GM18505 (cell line): Measurements from ENCODE around the gene USP19.

Experiments
- ATAC-seq: cut with Tn5 transposase; IDR thresholded peaks from one replicate; pipeline ENCODE4 v1.9.1; 2021; ENCODE audit not compliant: unreplicated experiment
- POLR2A ChIP-seq: IDR thresholded peaks from 4 replicates; pipeline ENCODE4 v1.6.1; 2011; ENCODE audit warnings: borderline replicate concordance; ENCODE audit not compliant: insufficient read depth, insufficient read length; ENCODE audit errors: extremely low read depth

USP19 gene

DNA sequence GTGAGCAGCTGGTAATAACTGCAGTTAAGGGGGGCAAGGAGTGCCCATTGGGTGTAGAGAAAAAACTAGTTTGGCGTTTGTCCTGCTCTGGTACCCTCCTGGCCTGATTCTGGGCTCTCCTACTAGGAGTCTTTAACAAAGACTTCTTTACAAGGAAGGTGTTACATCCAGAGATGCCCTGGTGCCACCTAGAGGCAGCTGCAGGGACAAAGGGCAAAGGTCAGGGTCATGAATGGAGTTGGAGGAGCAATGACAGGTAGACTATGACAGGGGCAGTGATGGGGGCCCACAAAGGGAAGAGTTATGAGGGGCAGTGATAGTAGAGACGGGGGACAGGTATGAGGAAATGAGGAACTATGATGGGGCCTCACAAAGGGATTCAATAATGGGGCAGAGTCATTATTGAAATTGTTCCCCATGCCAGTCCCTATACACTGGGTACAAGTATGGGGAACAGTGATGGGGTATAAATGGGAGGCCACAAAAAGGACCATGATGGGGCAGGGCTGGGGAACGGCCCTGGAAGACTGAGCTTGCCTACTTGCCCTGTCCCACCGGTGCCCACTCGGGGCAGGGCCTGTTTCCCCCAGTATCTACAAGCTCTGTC, 37.6 kb upstream of the USP19 start:
- no peak for ATAC-seq
- no peak for TF ChIP-seq POLR2A

DNA sequence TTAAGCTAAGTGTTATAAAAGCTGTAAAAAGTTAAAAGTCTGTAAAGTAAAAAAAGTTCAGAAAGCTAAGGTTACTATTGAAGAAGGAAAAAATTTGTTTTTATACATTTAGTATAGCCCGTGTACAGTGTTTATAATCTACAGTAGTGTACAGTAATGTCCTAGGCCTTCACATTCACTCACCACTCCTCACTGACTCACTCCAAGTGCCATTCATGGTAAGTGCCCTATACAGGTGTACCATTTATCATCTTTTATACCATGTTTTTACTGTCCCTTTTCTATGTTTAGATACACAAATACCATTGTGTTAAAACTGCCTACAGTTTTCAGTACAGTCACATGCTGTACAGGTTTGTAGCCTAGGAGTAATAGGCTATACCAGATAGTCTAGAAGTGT, 36.7 kb upstream of the USP19 start:
- ATAC-seq = no peak
- no peak for TF ChIP-seq POLR2A

DNA sequence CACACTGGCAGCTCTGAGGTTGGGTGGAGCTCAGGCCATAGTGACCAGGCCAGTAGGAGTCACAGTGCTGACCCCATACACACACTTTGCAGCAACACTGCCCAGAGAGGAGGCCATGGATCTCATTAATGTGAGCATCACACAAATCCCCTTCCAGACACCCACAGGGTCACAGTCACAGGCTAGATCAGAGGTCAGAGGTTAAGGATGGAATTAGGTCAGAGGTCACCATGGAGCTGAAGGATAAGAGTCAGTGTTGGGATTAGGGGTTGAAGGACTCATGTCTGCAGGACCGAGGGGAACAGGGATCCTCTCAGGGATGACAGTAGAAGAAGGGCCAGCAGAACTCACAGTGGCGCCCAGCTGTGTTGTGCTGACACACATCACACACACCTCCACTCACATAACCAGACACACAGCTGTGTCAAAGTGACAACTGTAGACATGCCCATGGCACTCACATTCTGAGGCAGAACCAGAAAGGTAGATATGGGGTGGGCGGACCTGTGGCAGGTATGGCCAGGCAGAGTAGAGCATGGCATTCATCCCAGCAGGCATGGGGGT, 32.8 kb upstream of the USP19 start:
- ATAC-seq = no peak
- TF ChIP-seq POLR2A = no peak

DNA sequence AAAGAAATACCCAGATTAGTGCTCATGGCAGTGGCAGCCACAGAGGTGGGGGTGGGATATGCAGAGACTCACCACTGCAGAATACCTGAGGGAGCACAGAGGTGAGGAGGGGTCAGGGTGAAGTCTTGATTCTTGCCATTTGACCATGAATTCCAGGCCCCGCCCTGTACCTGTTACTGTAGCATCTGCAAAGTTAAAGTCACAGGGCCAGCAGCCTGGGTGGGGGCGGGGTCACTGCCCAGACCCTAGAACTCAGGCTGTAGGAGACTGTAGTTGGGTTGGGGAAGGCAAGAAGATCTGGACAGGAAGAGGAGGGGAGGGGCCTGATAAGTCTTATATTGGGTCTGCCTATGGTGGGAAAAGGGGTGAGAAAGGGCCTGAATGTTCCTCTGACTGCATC, 31.0 kb upstream of the USP19 start:
- ATAC-seq = no peak
- no peak for TF ChIP-seq POLR2A

GRCh38 chr3:49148159-49148558, 27.5 kb upstream of the USP19 start:
- no peak for ATAC-seq
- no peak for TF ChIP-seq POLR2A

DNA sequence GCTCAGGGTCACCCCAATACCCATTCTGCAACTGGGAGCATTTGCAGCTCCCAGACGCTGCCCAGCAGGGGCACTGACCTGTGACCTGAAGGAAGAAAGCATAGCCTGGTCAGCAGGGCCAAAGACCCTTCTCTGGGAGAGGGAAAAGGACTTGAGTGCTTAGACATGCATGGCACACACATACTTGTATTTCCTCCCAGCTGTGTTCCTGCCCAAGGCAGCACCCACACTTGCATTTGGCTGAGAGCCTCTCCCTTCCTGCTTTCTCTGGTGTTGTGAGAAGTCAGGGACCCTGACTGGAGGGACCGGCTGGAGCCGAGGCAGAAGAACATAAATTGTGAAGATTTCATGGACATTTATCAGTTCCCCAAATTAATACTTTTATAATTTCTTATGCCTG, 19.5 kb upstream of the USP19 start:
- no peak for ATAC-seq
- TF ChIP-seq POLR2A = no peak

- TF ChIP-seq POLR2A = no peak
- no peak for ATAC-seq
These were observed 14.9 kb upstream of the USP19 start for GRCh38 chr3:49135499-49135898.

DNA sequence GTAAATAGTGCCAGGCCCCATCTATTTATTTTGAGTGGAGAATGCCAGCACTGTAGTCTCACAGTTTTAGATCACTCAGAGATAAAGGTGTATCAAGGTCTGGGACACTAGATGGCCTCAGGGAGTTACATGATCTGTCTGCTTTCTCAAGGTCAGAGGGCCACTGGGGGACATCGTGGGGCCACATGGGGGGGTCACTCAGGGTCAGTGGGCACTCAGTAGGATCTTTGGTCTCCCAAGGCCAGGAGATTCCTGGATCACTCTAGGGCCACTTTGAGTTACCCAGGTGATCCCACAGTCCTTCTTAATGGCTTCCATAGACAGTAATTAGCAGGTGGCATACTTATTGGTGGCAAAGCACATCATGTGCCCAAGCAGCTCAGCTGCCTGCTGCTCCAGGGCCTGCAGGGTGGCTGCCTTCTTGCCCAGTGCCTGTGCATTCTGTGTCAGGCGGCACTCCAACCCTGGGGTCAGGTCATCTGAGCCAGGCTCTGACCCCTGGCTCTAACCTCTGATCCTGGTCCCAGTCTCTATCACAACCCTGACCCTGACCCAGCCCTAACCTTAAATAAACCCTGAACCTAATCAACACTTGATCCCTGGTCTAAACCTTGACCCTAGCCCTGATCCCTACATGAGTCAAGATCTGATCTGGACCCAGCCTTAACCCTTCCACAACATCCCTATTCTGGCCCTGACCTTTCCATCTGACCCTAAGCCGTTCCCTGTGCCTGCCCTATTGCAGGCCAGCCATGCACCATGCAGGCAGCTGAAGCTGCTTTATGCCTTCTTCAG, 14.0 kb upstream of the USP19 start:
- no peak for TF ChIP-seq POLR2A
- no peak for ATAC-seq

DNA sequence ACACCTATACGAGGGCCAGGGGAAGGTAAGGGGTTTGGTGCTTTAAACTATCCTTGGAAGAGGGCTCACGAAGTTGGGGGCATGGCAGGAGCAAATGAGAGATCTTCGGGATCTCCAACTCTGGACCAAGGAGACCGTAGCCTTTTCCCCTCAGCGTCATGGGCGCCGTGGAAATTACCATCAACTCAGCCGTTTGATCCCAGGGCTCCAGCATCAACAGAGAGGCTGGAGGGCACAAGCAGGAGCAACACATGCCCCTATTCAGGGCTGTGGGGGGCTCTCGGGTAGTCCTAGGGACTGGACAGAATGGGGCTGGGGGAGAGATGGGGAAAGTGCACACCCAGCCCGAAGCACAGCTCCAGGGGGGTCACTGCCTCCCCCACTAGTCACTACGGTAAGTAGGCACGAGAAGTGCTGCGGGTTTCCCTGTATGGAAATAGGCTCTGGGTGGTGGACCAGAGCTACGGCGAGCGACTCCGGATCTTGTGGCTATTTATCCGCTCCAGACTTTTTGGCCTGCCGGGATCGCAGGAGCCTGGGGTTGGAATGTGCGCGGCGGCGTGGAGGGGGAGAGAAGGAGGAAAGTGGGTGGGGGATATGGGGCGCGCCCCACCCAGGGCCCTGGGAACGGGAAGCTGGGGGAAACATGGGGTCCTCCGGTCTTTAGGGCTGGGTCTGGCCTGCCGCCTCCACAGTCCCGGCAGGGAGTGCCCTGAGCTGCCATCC, 12.8 kb upstream of the USP19 start:
- TF ChIP-seq POLR2A = no peak

DNA sequence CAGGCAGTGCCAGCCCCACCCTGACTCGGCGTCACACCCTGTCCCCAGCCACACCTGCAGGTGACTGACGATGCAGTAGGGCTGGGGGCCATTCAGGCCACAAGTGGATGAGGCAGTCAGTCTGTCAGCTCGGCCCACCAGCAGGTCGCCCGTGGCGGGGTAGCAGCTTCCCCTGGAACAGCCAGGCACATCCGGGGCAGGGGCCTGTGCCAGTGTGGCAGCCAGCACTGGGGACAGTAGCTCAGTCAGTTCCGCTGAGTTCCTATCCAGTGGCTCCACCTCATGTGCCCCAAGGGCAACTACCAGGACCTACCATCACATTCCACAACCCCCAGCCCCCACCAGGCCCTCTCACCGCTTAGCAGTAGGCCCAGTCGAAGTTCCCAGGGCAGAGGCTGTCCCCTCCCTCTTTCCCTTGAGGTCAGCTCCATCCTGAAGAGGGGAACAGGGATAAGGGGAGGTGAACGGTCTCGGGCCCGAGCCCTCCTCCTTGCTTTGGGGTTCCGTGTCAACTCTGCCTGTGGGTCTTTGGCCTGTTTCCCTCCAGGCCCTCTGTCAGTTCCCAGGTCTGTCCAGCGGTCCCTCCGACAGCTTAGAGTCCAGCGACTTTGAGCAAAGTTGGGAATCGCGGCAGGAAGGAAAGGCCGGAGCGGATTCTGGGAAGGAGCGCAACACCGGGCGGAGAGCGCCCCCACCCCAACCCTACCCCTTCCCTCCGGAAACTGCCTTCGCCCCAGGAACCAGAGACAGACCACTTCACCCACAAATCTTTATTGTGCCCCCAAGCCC, 12.0 kb upstream of the USP19 start, which contains the start of gene LAMB2:
Gene LAMB2, minus strand, starts transcription at position 614 of the 789 bp plus-strand sequence. Its CDS starts 183 bp downstream, at position 431.
- no peak for TF ChIP-seq POLR2A
- ATAC-seq = no peak

More for the DNA sequence above, 12.8 kb upstream of the USP19 start:
- ATAC-seq = no peak

DNA sequence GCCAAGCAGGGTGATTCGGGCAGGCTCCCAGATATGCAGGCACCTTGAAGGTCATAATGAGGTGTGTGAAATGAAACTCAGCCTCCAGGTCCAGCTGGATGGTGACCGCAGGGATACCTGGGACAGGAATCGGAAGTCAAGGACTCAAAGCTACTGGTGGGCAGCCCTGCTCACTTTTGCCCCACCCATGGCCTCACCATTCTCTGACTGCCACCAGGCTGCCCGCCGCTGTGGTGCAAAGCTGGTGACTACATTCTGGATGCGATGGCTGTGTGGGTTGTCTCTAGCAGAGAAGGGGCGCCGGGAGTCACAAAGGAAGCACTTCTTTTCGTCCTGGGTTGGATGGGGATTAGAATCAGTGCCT, 11.4 kb upstream of the USP19 start:
- TF ChIP-seq POLR2A = no peak
- ATAC-seq = no peak

DNA sequence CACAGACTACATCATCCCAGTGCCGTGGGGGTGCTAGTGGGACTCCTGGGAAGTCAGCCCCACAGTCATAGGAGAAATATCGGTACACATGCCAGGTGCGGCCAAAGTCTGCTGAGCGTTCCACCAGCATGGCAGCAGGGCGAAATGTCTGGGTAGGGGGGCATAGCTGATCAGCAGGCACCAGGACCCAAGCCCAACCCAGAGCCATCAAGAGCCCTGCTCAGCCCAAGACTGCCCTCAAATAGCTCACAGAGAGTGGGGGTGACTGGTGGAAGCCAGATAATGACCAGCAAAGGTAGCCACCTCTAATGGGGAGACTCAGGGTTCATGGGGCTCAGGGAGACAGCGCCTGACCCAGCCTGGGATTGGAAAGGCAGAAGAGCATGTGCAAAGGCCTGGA, 11.0 kb upstream of the USP19 start:
- TF ChIP-seq POLR2A = no peak
- no peak for ATAC-seq

GRCh38 chr3:49131040-49131439, 10.4 kb upstream of the USP19 start:
- TF ChIP-seq POLR2A = no peak
- ATAC-seq = no peak
